Stimulated activated naive B cell treated with anti-CD40 and anti-IgM and Interleukin-4, amounts not matched to agents 10 μg/mL and 1 μg/mL and 100 μg/mL, for 72 hours (primary cell): ENCODE measurements around the gene GFRAL.
"Not testable (repeated sequence)": the region's sequence is repeated elsewhere in the genome, so short reads cannot be mapped to it uniquely, and the experiment has no call there.

Experiments
- ATAC-seq, 2 donors: fragments of 150-1000 bp; cut with Tn5 transposase; replicated peaks; 2 replicates each; pipeline ENCODE4 v1.10.0; 2021; ENCODE audit warnings: moderate library complexity in 1 of 2
- DNase-seq: peaks from one replicate; pipeline ENCODE4 v3.0.0; 2021
- H3K27ac Mint-ChIP-seq: one replicate; pipeline ENCODE4 v1.8.0; 2022; ENCODE audit warnings: mild to moderate bottlenecking, mixed read lengths
- H3K27me3 Mint-ChIP-seq, 2 donors: one replicate each; pipeline ENCODE4 v1.8.0; 2022; ENCODE audit warnings: mixed read lengths in 2 of 2
- H3K36me3 Mint-ChIP-seq, 2 donors: one replicate each; pipeline ENCODE4 v1.8.0; 2022; ENCODE audit warnings: mixed read lengths in 2 of 2, mild to moderate bottlenecking in 1 of 2
- H3K4me1 Mint-ChIP-seq, 2 donors: one replicate each; pipeline ENCODE4 v1.8.0; 2022; ENCODE audit warnings: mixed read lengths in 2 of 2, mild to moderate bottlenecking in 1 of 2
- H3K4me3 Mint-ChIP-seq, 2 donors: one replicate each; pipeline ENCODE4 v1.8.0; 2022; ENCODE audit warnings: mild to moderate bottlenecking in 2 of 2, mixed read lengths in 2 of 2, moderate library complexity in 1 of 2
- H3K9me3 Mint-ChIP-seq, 2 donors: one replicate each; pipeline ENCODE4 v1.8.0; 2022; ENCODE audit warnings: mixed read lengths in 2 of 2, mild to moderate bottlenecking in 1 of 2

Gene GFRAL

GRCh38 chr6:55327169-55327568, at the start of gene GFRAL:
Gene GFRAL (plus strand): TSS chr6:55327469. CDS start chr6:55327555, 86 bp downstream.
- DNase-seq (no peak), ATAC-seq (no peak)
- H3K9me3 Mint-ChIP-seq: peaks cover 0 to 5% of the 10 kb centered on the region in 2 donors
- no peaks in the 10 kb centered on the region for H3K27me3 Mint-ChIP-seq
- H3K4me3 Mint-ChIP-seq: no peak within 1 kb of the TSS
- H3K4me1 Mint-ChIP-seq: no peaks in the 10 kb centered on the region
- no peaks in the 10 kb centered on the region for H3K36me3 Mint-ChIP-seq
- H3K27ac Mint-ChIP-seq: no peak within 1 kb of the TSS

- DNase-seq: no peak
- no peak overlapping the region for H3K4me3 Mint-ChIP-seq
- no peak for ATAC-seq
- H3K9me3 Mint-ChIP-seq: no peaks in the 10 kb centered on the region
- no peak overlapping the region for H3K27ac Mint-ChIP-seq
- no peaks in the 10 kb centered on the region for H3K4me1 Mint-ChIP-seq
- H3K36me3 Mint-ChIP-seq: no peaks in the 10 kb centered on the region
- no peaks in the 10 kb centered on the region for H3K27me3 Mint-ChIP-seq
Measured at GRCh38 chr6:55277646-55278045, 49.6 kb upstream of the GFRAL start.

- H3K36me3 Mint-ChIP-seq: no peaks in the 10 kb centered on the region
- no peaks in the 10 kb centered on the region for H3K27me3 Mint-ChIP-seq
- no peak for ATAC-seq
- H3K9me3 Mint-ChIP-seq: no peaks in the 10 kb centered on the region
- H3K4me3 Mint-ChIP-seq: no peak overlapping the region
- H3K27ac Mint-ChIP-seq: no peak overlapping the region
- no peaks in the 10 kb centered on the region for H3K4me1 Mint-ChIP-seq
- no peak for DNase-seq
Measured at GRCh38 chr6:55281215-55281614, 46.1 kb upstream of the GFRAL start.

GRCh38 chr6:55282115-55282514, 45.2 kb upstream of the GFRAL start:
- Mint-ChIP-seq H3K36me3 (no peaks in the 10 kb centered on the region), H3K4me3 (no peak overlapping the region), H3K4me1 (no peaks in the 10 kb centered on the region), H3K27ac (no peak overlapping the region), H3K27me3 (no peaks in the 10 kb centered on the region), H3K9me3 (no peaks in the 10 kb centered on the region)
- ATAC-seq: no peak
- DNase-seq: no peak

- no peak for DNase-seq
- no peaks in the 10 kb centered on the region for H3K27me3 Mint-ChIP-seq
- H3K4me3 Mint-ChIP-seq: no peak overlapping the region
- ATAC-seq: peak in 1 of 2 donors; percentile 29
- H3K9me3 Mint-ChIP-seq: no peaks in the 10 kb centered on the region
- no peaks in the 10 kb centered on the region for H3K4me1 Mint-ChIP-seq
- H3K36me3 Mint-ChIP-seq: no peaks in the 10 kb centered on the region
- no peak overlapping the region for H3K27ac Mint-ChIP-seq
Measured at GRCh38 chr6:55286824-55287223, 40.4 kb upstream of the GFRAL start.

- DNase-seq: no peak
Measured at GRCh38 chr6:55290736-55291135, 36.5 kb upstream of the GFRAL start.

GRCh38 chr6:55293116-55293515, 34.2 kb upstream of the GFRAL start:
- Mint-ChIP-seq H3K4me3 (no peak overlapping the region), H3K27me3 (no peaks in the 10 kb centered on the region), H3K36me3 (no peaks in the 10 kb centered on the region), H3K4me1 (no peaks in the 10 kb centered on the region), H3K27ac (no peak overlapping the region), H3K9me3 (peaks cover 0 to 2% of the 10 kb centered on the region in 2 donors)
- ATAC-seq (no peak), DNase-seq (no peak)

More at GRCh38 chr6:55290736-55291135, 36.5 kb upstream of the GFRAL start:
- Mint-ChIP-seq H3K36me3 (no peaks in the 10 kb centered on the region), H3K4me3 (no peak overlapping the region), H3K4me1 (no peaks in the 10 kb centered on the region), H3K27me3 (no peaks in the 10 kb centered on the region), H3K9me3 (no peaks in the 10 kb centered on the region), H3K27ac (no peak overlapping the region)
- ATAC-seq: no peak

- not testable (repeated sequence) for H3K9me3 Mint-ChIP-seq, H3K36me3 Mint-ChIP-seq, H3K27ac Mint-ChIP-seq, H3K4me3 Mint-ChIP-seq, ATAC-seq, H3K4me1 Mint-ChIP-seq, DNase-seq, H3K27me3 Mint-ChIP-seq
Measured at GRCh38 chr6:55297214-55297613, 30.1 kb upstream of the GFRAL start.

GRCh38 chr6:55299286-55299985, 27.8 kb upstream of the GFRAL start:
- peaks cover 0 to 3% of the 10 kb centered on the region in 2 donors for H3K9me3 Mint-ChIP-seq
- H3K36me3 Mint-ChIP-seq: no peaks in the 10 kb centered on the region
- peak in 1 of 2 donors; percentile 16 for ATAC-seq
- no peak overlapping the region for H3K4me3 Mint-ChIP-seq
- no peaks in the 10 kb centered on the region for H3K27me3 Mint-ChIP-seq
- no peaks in the 10 kb centered on the region for H3K4me1 Mint-ChIP-seq
- no peak for DNase-seq
- no peak overlapping the region for H3K27ac Mint-ChIP-seq

GRCh38 chr6:55304747-55305146, 22.5 kb upstream of the GFRAL start:
- no peak overlapping the region for H3K27ac Mint-ChIP-seq
- no peaks in the 10 kb centered on the region for H3K27me3 Mint-ChIP-seq
- DNase-seq (no peak), ATAC-seq (no peak)
- no peaks in the 10 kb centered on the region for H3K4me1 Mint-ChIP-seq
- H3K36me3 Mint-ChIP-seq: no peaks in the 10 kb centered on the region
- no peak overlapping the region for H3K4me3 Mint-ChIP-seq
- H3K9me3 Mint-ChIP-seq: peaks cover 0 to 4% of the 10 kb centered on the region in 2 donors

GRCh38 chr6:55319961-55320695, 7.1 kb upstream of the GFRAL start:
- no peaks in the 10 kb centered on the region for H3K27me3 Mint-ChIP-seq
- no peak overlapping the region for H3K27ac Mint-ChIP-seq
- H3K9me3 Mint-ChIP-seq: peaks cover 4 to 11% of the 10 kb centered on the region in 2 donors
- no peaks in the 10 kb centered on the region for H3K4me1 Mint-ChIP-seq
- H3K4me3 Mint-ChIP-seq: no peak overlapping the region
- ATAC-seq (no peak), DNase-seq (no peak)
- H3K36me3 Mint-ChIP-seq: no peaks in the 10 kb centered on the region

- H3K4me3 Mint-ChIP-seq: no peak overlapping the region
- H3K36me3 Mint-ChIP-seq: no peaks in the 10 kb centered on the region
- DNase-seq (no peak), ATAC-seq (no peak)
- H3K27me3 Mint-ChIP-seq: no peaks in the 10 kb centered on the region
- H3K27ac Mint-ChIP-seq: no peak overlapping the region
- H3K9me3 Mint-ChIP-seq: peaks cover 4 to 11% of the 10 kb centered on the region in 2 donors
- no peaks in the 10 kb centered on the region for H3K4me1 Mint-ChIP-seq
Measured at GRCh38 chr6:55320696-55321086, 6.6 kb upstream of the GFRAL start.

GRCh38 chr6:55377150-55377549, 49.9 kb downstream of the GFRAL start:
- no peaks in the 10 kb centered on the region for H3K27me3 Mint-ChIP-seq
- peaks cover 4 to 6% of the 10 kb centered on the region in 2 donors for H3K9me3 Mint-ChIP-seq
- DNase-seq (no peak), ATAC-seq (no peak)
- H3K36me3 Mint-ChIP-seq: no peaks in the 10 kb centered on the region
- H3K4me1 Mint-ChIP-seq: no peaks in the 10 kb centered on the region
- no peak overlapping the region for H3K27ac Mint-ChIP-seq
- H3K4me3 Mint-ChIP-seq: no peak overlapping the region

- Mint-ChIP-seq H3K4me3 (no peak overlapping the region), H3K9me3 (peaks cover 4 to 5% of the 10 kb centered on the region in 2 donors), H3K27me3 (no peaks in the 10 kb centered on the region), H3K36me3 (no peaks in the 10 kb centered on the region), H3K27ac (no peak overlapping the region), H3K4me1 (no peaks in the 10 kb centered on the region)
- ATAC-seq (no peak), DNase-seq (no peak)
Measured at GRCh38 chr6:55379471-55379870, 52.2 kb downstream of the GFRAL start.

GRCh38 chr6:55379895-55380294, 52.6 kb downstream of the GFRAL start:
- H3K9me3 Mint-ChIP-seq: peaks cover 3 to 4% of the 10 kb centered on the region in 2 donors
- ATAC-seq (no peak), DNase-seq (no peak)
- no peak overlapping the region for H3K4me3 Mint-ChIP-seq
- H3K27me3 Mint-ChIP-seq: no peaks in the 10 kb centered on the region
- no peak overlapping the region for H3K27ac Mint-ChIP-seq
- H3K36me3 Mint-ChIP-seq: no peaks in the 10 kb centered on the region
- H3K4me1 Mint-ChIP-seq: no peaks in the 10 kb centered on the region
